Right lobe of liver (tissue), 4 donors: ENCODE results near the gene MYO1A.

ENCODE experiments used
- POLR2A ChIP-seq: fragments of 450-650 bp; IDR thresholded peaks from one replicate; pipeline ENCODE4 v1.6.1; 2017; ENCODE audit warnings: antibody characterized with exemption, mild to moderate bottlenecking
- TF ChIP-seq, protein P1 (sequence below), 4 donors: fragments of 200-600 bp in 3 of 4; fragments of 450-650 bp in 1 of 4; IDR thresholded peaks; one replicate each; pipeline versions ENCODE4 v1.5.1 to v1.8.0; 2016 to 2022; ENCODE audit warnings: antibody characterized with exemption in 4 of 4, mild to moderate bottlenecking in 2 of 4
- donor health status: DM: no; HTN: no; CAD: no.
- donor health status: DM: no; HTN: no; CAD: no.
- donor health status: DM: no; HTN: yes; CAD: no.

DNA sequence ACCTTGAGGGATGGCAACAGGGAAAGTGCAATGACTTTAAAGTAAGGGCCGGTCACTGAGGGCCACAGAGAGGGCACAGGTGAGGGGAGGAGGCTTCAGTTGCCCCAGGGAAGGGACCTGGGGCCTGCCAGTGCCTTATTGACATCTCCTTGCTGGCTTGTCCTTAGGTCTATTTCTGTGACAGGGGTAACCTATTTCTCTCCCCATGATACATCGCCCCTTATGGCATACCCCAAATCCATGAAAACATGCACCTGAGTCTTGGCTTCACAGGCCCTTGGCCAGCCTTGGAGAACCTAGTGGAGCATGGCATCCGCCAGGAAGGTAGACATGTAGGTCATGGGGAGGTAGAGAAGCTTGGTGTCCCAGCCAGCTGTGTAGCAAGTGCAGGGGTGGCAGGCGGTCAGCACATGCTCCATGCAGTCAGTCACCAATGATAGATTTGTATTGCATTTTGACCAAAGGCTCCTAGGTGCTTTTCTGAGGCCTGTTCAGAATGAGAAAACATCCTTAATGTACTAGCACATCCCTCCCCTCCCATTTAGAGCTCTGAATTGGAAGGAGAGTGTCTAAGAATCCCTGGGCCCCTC lies 68.9 kb downstream of the MYO1A start:
- no peak for TF ChIP-seq POLR2A
- TF ChIP-seq, protein P1, sequence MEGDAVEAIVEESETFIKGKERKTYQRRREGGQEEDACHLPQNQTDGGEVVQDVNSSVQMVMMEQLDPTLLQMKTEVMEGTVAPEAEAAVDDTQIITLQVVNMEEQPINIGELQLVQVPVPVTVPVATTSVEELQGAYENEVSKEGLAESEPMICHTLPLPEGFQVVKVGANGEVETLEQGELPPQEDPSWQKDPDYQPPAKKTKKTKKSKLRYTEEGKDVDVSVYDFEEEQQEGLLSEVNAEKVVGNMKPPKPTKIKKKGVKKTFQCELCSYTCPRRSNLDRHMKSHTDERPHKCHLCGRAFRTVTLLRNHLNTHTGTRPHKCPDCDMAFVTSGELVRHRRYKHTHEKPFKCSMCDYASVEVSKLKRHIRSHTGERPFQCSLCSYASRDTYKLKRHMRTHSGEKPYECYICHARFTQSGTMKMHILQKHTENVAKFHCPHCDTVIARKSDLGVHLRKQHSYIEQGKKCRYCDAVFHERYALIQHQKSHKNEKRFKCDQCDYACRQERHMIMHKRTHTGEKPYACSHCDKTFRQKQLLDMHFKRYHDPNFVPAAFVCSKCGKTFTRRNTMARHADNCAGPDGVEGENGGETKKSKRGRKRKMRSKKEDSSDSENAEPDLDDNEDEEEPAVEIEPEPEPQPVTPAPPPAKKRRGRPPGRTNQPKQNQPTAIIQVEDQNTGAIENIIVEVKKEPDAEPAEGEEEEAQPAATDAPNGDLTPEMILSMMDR (IDR thresholded peaks at IDR 0.05), result no peak
